Measurements from ENCODE around the gene DNAJC1.

Gene DNAJC1

GRCh38 chr10:21728618-21729017, 274.9 kb downstream of the DNAJC1 start:
- 0 out of 2 replicates have a peak, but pooled peaks cover 5% of the 10 kb centered on the region for H4K20me1 ChIP-seq (ENCODE audit: insufficient read depth, low read length)
- no peak overlapping the region for H2AFZ ChIP-seq (ENCODE audit: low read length)
- H3K9me2 ChIP-seq (ENCODE audit: low read depth, low read length): no peaks in the 10 kb centered on the region
- H3K9me3 ChIP-seq (ENCODE audit: low read length): no peaks in the 10 kb centered on the region
- peaks cover 13% of the 10 kb centered on the region for H3K4me1 ChIP-seq (ENCODE audit: insufficient read depth, low read length, severe bottlenecking)
- H3K4me2 ChIP-seq (ENCODE audit: low read length): no peak overlapping the region
- H3K79me2 ChIP-seq (ENCODE audit: insufficient read depth, low read length): no peaks in the 10 kb centered on the region
- no peak overlapping the region for H3K4me3 ChIP-seq (ENCODE audit: low read depth, low read length, poor library complexity, severe bottlenecking)
- no peak overlapping the region for H3K9ac ChIP-seq (ENCODE audit: low read length)
- 0 out of 2 replicates have a peak, but pooled peaks cover 9% of the 10 kb centered on the region for H3F3A ChIP-seq (ENCODE audit: insufficient read depth, low read length)
- TF ChIP-seq EZH2 (IDR thresholded peaks at IDR 0.05; ENCODE audit: borderline replicate concordance, low read length) (no peak), CTCF (IDR thresholded peaks at IDR 0.05; ENCODE audit: low read length) (no peak)
- H3K36me3 ChIP-seq (ENCODE audit: insufficient read depth, low read length): peaks cover 30% of the 10 kb centered on the region
- H3K27me3 ChIP-seq (ENCODE audit: insufficient read depth, low read length): no peaks in the 10 kb centered on the region
- no peak overlapping the region for H3K27ac ChIP-seq (ENCODE audit: low read depth, low read length, poor library complexity, severe bottlenecking)

- H3F3A ChIP-seq (ENCODE audit: insufficient read depth, low read length): 0 out of 2 replicates have a peak, but pooled peaks cover 9% of the 10 kb centered on the region
- no peak overlapping the region for H3K4me2 ChIP-seq (ENCODE audit: low read length)
- H3K4me1 ChIP-seq (ENCODE audit: insufficient read depth, low read length, severe bottlenecking): peaks cover 13% of the 10 kb centered on the region
- no peak overlapping the region for H3K9ac ChIP-seq (ENCODE audit: low read length)
- no peak for TF ChIP-seq CTCF (IDR thresholded peaks at IDR 0.05; ENCODE audit: low read length)
- no peak for TF ChIP-seq EZH2 (IDR thresholded peaks at IDR 0.05; ENCODE audit: borderline replicate concordance, low read length)
- no peaks in the 10 kb centered on the region for H3K27me3 ChIP-seq (ENCODE audit: insufficient read depth, low read length)
- H3K36me3 ChIP-seq (ENCODE audit: insufficient read depth, low read length): peaks cover 23% of the 10 kb centered on the region; the same call in 1 of the 2 replicates
- H2AFZ ChIP-seq (ENCODE audit: low read length): no peak overlapping the region
- no peaks in the 10 kb centered on the region for H3K9me3 ChIP-seq (ENCODE audit: low read length)
- no peak overlapping the region for H3K27ac ChIP-seq (ENCODE audit: low read depth, low read length, poor library complexity, severe bottlenecking)
- H3K4me3 ChIP-seq (ENCODE audit: low read depth, low read length, poor library complexity, severe bottlenecking): no peak overlapping the region
- no peaks in the 10 kb centered on the region for H3K9me2 ChIP-seq (ENCODE audit: low read depth, low read length)
- H3K79me2 ChIP-seq (ENCODE audit: insufficient read depth, low read length): no peaks in the 10 kb centered on the region
- H4K20me1 ChIP-seq (ENCODE audit: insufficient read depth, low read length): 0 out of 2 replicates have a peak, but pooled peaks cover 5% of the 10 kb centered on the region
These were observed 275.9 kb downstream of the DNAJC1 start for GRCh38 chr10:21727452-21728168.

- Histone ChIP-seq H3K9me2 (ENCODE audit: low read depth, low read length) (no peaks in the 10 kb centered on the region), H3K36me3 (ENCODE audit: insufficient read depth, low read length) (peaks cover 22% of the 10 kb centered on the region; the same call in 1 of the 2 replicates), H3K9ac (ENCODE audit: low read length) (no peak overlapping the region), H3K4me1 (ENCODE audit: insufficient read depth, low read length, severe bottlenecking) (peaks cover 13% of the 10 kb centered on the region), H3K4me2 (ENCODE audit: low read length) (no peak overlapping the region), H3K4me3 (ENCODE audit: low read depth, low read length, poor library complexity, severe bottlenecking) (no peak overlapping the region), H3K79me2 (ENCODE audit: insufficient read depth, low read length) (no peaks in the 10 kb centered on the region), H4K20me1 (ENCODE audit: insufficient read depth, low read length) (0 out of 2 replicates have a peak, but pooled peaks cover 5% of the 10 kb centered on the region), H3K27ac (ENCODE audit: low read depth, low read length, poor library complexity, severe bottlenecking) (no peak overlapping the region), H3F3A (ENCODE audit: insufficient read depth, low read length) (0 out of 2 replicates have a peak, but pooled peaks cover 9% of the 10 kb centered on the region), H3K27me3 (ENCODE audit: insufficient read depth, low read length) (no peaks in the 10 kb centered on the region), H2AFZ (ENCODE audit: low read length) (no peak overlapping the region), H3K9me3 (ENCODE audit: low read length) (no peaks in the 10 kb centered on the region)
- TF ChIP-seq EZH2 (IDR thresholded peaks at IDR 0.05; ENCODE audit: borderline replicate concordance, low read length) (no peak), CTCF (IDR thresholded peaks at IDR 0.05; ENCODE audit: low read length) (no peak)
These were observed 276.8 kb downstream of the DNAJC1 start for GRCh38 chr10:21726601-21727225.
